ENCODE measurements around the gene CD4. TPM values are rescaled to one million over a fixed set of nuclear protein-coding genes. Genes with fewer than 3 reads are reported as not detected.

The CD4 gene
- total and polyA plus RNA-seq, 2 donors (not counting 3 experiments of a cell fraction or from before 2014, with no cell fraction given): not detected

- intact Hi-C loops (cut with micrococcal nuclease) (no loop called here), dilution Hi-C loops (cut with MboI; ENCODE audit: extremely low pct_ligation_motif_present, low sequenced_read_pairs) (no loop called here)
- Histone ChIP-seq H3K27me3 (ENCODE audit: control insufficient read depth in 2 of 2, insufficient read depth in 2 of 2, low read length in 2 of 2) (peaks cover 0 to 2% of the 10 kb centered on the region in 2 experiments), H3K4me1 (ENCODE audit: control insufficient read depth, extremely low read depth, insufficient read depth, low read length) (no peaks in the 10 kb centered on the region), H3K9ac (replicated peaks; ENCODE audit: extremely low read depth, insufficient read depth, low read length) (no peak overlapping the region), H3K36me3 (ENCODE audit: control insufficient read depth in 2 of 2, extremely low read depth in 1 of 2, insufficient read depth in 2 of 2, low read length in 2 of 2) (no peaks in the 10 kb centered on the region), H3K79me2 (ENCODE audit: control insufficient read depth, insufficient read depth, low read length) (no peaks in the 10 kb centered on the region), H4K20me1 (replicated peaks; ENCODE audit: control insufficient read depth, extremely low read depth, insufficient read depth, low read length) (no peaks in the 10 kb centered on the region), H3K9me1 (replicated peaks; ENCODE audit: control insufficient read depth, extremely low read depth, insufficient read depth, low read length) (no peaks in the 10 kb centered on the region), H3K4me2 (ENCODE audit: insufficient read depth, low read length) (no peak overlapping the region), H2AFZ (ENCODE audit: low read depth, low read length) (no peak overlapping the region), H3K9me3 (replicated peaks; ENCODE audit: control insufficient read depth, insufficient read depth, low read length) (no peaks in the 10 kb centered on the region), H3K27ac (ENCODE audit: insufficient read depth, low read depth, low read length) (no peak overlapping the region), H3K4me3 (replicated peaks in 1 of 3; ENCODE audit: insufficient read depth in 1 of 3, low read depth in 1 of 3, low read length in 3 of 3) (no peak overlapping the region)
- FAIRE-seq (peak; percentile 4), DNase-seq (ENCODE audit: low read depth, low spot score) (no peak)
- ChIA-PET CTCF (interaction anchor here (1.5 to 9.5 kb wide), 2 partner anchors 17 to 30 kb away, joined by 7 to 107 read pairs; partner anchors contain the start of gene MLF2), POLR2A (no interaction called here)
- no TSS peak for BruUV-seq (replicated peaks)
- TF ChIP-seq MYC (IDR thresholded peaks at IDR 0.05; ENCODE audit: low read depth, low read length) (no peak), CTCF (IDR thresholded peaks at IDR 0.05; ENCODE audit: extremely low read depth in 1 of 2, insufficient read depth in 1 of 2, low read depth in 1 of 2, low read length in 2 of 2) (no peak), POLR2AphosphoS5 (IDR thresholded peaks at IDR 0.05; ENCODE audit: insufficient read depth, low read depth, low read length) (no peak), POLR2A (IDR thresholded peaks at IDR 0.05; ENCODE audit: low read depth, low read length) (no peak), EZH2 (IDR thresholded peaks at IDR 0.05; ENCODE audit: borderline replicate concordance, low read depth, low read length, severe bottlenecking) (no peak), JUN (IDR thresholded peaks at IDR 0.05; ENCODE audit: borderline replicate concordance, insufficient read depth, insufficient read length, low read depth) (no peak), FOS (IDR thresholded peaks at IDR 0.05; ENCODE audit: borderline replicate concordance, insufficient read depth, low read length) (no peak), GATA2 (IDR thresholded peaks at IDR 0.05; ENCODE audit: insufficient read depth, insufficient read length, low read depth, low read length) (no peak), MAX (IDR thresholded peaks at IDR 0.05; ENCODE audit: insufficient read depth, insufficient read length) (no peak)
Observed at GRCh38 chr12:6783828-6784227, 5.5 kb upstream of the CD4 start.
